Measurements from ENCODE around the gene NAV2.
A peak's percentile ranks its signal among the peaks of the same experiment; 100 is the strongest.

Gene NAV2

DNA sequence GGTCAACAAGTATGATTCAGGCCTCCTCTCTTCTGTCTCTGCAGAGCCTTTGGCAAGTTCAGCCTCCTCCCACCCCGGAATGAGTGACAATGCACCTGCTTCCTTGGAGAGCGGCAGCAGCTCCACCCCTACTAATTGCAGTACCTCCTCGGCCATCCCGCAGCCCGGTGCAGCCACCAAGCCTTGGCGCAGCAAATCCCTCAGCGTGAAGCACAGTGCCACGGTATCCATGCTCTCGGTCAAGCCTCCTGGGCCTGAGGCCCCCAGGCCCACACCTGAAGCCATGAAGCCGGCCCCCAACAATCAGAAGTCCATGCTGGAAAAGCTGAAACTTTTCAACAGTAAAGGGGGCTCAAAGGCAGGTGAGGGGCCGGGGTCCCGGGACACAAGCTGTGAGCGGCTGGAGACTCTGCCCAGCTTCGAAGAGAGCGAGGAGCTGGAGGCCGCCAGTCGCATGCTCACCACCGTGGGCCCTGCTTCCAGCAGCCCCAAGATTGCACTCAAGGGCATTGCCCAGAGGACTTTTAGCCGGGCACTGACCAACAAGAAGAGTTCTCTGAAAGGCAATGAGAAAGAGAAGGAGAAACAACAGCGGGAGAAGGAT lies 220.6 kb downstream of the NAV2 start:
- in situ Hi-C loops (cut with MboI; ENCODE audit: low sequenced_read_pairs, unreplicated experiment), result no loop called here

DNA sequence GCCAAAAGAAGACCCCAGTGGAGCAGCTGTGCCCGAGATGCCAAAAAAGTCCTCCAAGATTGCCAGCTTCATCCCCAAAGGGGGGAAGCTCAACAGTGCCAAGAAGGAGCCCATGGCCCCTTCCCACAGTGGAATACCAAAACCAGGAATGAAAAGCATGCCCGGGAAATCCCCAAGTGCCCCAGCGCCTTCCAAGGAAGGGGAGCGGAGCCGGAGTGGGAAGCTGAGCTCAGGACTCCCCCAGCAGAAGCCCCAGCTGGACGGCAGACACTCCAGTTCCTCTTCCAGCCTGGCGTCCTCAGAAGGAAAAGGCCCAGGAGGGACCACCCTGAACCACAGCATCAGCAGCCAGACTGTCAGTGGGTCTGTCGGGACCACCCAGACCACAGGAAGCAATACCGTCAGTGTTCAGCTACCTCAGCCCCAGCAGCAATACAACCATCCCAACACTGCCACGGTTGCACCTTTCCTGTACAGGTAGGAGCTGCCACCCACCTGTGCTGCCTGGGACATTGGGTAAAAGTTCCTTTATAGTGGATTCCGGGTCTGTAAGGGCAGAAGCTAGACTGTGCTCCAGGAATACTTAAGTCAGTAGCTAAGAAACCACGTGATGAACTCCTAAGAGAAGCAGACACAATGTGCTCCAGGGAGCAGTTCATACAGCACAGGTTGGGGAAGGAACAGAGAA lies 221.3 kb downstream of the NAV2 start:
- DNase-seq (ENCODE audit: low spot score), result no peak
- TF ChIP-seq, protein P1, sequence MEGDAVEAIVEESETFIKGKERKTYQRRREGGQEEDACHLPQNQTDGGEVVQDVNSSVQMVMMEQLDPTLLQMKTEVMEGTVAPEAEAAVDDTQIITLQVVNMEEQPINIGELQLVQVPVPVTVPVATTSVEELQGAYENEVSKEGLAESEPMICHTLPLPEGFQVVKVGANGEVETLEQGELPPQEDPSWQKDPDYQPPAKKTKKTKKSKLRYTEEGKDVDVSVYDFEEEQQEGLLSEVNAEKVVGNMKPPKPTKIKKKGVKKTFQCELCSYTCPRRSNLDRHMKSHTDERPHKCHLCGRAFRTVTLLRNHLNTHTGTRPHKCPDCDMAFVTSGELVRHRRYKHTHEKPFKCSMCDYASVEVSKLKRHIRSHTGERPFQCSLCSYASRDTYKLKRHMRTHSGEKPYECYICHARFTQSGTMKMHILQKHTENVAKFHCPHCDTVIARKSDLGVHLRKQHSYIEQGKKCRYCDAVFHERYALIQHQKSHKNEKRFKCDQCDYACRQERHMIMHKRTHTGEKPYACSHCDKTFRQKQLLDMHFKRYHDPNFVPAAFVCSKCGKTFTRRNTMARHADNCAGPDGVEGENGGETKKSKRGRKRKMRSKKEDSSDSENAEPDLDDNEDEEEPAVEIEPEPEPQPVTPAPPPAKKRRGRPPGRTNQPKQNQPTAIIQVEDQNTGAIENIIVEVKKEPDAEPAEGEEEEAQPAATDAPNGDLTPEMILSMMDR (IDR thresholded peaks at IDR 0.05; ENCODE audit: borderline replicate concordance, control extremely low read depth, extremely low read depth, insufficient read depth, missing control alignments), result no peak
- in situ Hi-C loops (cut with MboI; ENCODE audit: low sequenced_read_pairs, unreplicated experiment), result no loop called here

More for the DNA sequence above, 220.6 kb downstream of the NAV2 start:
- no peak for DNase-seq (ENCODE audit: low spot score)
- TF ChIP-seq, protein P1 (IDR thresholded peaks at IDR 0.05; ENCODE audit: borderline replicate concordance, control extremely low read depth, extremely low read depth, insufficient read depth, missing control alignments), result no peak

DNA sequence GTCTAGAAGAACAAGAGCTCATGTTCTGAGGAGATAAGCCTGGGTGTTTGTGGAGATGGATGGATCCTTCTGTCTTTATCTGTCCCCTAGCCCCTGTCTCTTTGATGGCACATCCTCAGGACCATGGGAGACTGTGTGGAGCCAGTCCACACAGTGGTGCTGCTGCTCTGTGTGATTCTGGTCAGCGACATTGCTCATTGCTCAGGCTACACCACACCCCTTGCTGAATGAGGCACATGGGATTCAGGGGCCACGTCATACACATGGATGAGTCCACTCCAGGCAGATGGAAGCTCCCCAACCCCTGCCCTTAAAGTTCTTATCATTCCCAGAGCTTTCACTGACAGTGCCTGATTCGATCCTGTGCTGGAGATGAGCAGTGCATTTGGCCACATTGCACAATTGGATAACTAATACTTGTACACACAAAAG lies 222.2 kb downstream of the NAV2 start:
- TF ChIP-seq, protein P1 (IDR thresholded peaks at IDR 0.05; ENCODE audit: borderline replicate concordance, control extremely low read depth, extremely low read depth, insufficient read depth, missing control alignments), result no peak
- no peak for DNase-seq (ENCODE audit: low spot score)
- in situ Hi-C loops (cut with MboI; ENCODE audit: low sequenced_read_pairs, unreplicated experiment), result no loop called here

DNA sequence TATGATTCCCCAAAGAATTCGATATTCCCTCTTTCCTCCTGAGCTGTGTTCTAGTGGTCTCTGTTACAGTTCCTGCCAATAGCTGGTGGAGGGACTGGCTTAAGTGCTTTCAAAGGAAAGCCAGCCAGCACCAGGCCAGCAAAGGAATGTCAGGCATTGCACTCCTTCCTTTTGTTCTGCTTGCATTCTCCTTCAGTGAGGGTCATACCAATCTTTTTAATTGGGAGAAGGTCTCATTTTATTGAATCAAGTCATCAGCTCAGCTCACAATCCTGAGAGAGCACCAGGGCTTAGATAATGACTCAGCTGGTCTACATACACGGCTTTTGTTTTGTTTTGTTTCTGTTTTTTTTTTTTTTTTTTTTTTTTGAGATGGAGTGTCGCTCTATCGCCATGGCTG lies 222.9 kb downstream of the NAV2 start:
- TF ChIP-seq, protein P1 (IDR thresholded peaks at IDR 0.05; ENCODE audit: borderline replicate concordance, control extremely low read depth, extremely low read depth, insufficient read depth, missing control alignments), result no peak
- no peak for DNase-seq (ENCODE audit: low spot score)
- in situ Hi-C loops (cut with MboI; ENCODE audit: low sequenced_read_pairs, unreplicated experiment), result no loop called here

DNA sequence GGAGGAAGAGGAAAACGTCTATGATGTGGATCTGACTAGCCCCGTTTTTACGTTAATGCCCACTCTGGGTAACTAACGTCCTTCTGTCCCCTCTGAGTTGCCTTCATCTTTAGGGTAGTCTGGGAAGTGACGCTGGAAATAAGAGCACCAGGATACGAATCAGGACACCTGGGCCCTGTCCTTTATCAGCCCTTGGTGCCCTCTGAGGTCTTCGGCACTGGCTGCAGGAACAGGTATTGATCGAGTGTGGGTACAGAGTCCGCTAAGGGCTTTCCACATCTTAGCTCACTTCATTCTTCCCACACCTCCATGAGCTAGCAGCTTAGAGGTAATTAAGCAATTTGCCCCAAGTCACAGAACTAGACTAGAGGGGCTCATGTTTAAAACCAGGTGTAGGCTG lies 223.8 kb downstream of the NAV2 start:
- TF ChIP-seq, protein P1 (IDR thresholded peaks at IDR 0.05; ENCODE audit: borderline replicate concordance, control extremely low read depth, extremely low read depth, insufficient read depth, missing control alignments), result no peak
- in situ Hi-C loops (cut with MboI; ENCODE audit: low sequenced_read_pairs, unreplicated experiment), result no loop called here
- no peak for DNase-seq (ENCODE audit: low spot score)

DNA sequence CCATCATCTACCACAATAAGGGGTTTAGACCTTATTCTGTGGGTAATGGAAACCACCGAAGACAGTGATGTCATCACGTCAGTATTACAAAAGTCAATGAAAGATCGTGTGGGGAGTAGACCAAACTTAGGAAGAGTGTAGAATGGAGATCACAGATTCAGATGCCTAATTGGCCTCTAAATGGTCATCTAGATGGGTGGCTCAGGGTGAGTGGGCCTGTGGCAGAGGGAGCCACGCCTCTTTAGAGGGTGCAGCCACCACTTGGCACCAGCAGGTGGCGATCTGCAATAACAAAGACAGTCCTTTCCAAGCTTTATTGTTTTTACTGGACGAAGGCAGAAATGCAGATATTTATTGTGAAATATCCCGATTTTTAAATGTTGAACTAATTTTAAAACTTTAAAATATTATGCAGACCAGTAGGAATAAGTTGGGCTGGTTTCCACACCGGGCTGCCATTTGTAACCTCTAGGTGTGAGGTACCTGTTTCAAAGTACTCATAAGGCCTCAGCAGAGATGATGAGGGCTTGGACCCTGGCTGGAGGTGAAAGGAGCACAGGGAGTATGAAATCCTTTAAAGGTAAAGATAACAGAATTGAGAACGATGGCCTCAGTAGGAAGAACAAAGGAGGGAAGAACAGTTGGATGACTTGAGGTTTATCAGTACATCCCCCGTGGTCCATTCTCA lies 225.7 kb downstream of the NAV2 start:
- TF ChIP-seq, protein P1 (IDR thresholded peaks at IDR 0.05; ENCODE audit: borderline replicate concordance, control extremely low read depth, extremely low read depth, insufficient read depth, missing control alignments), result peak; percentile 65
- in situ Hi-C loops (cut with MboI; ENCODE audit: low sequenced_read_pairs, unreplicated experiment), result no loop called here
- DNase-seq (ENCODE audit: low spot score), result peak; percentile 71
